NAMALWA (cell line): ENCODE results near the gene TXLNG.
"Not testable (repeated sequence)": the region's sequence is repeated elsewhere in the genome, so short reads cannot be mapped to it uniquely, and the experiment has no call there.

Experiments used
- DNase-seq: peaks from one replicate; pipeline ENCODE4 v3.0.0-alpha.2; 2015; ENCODE audit warnings: low spot score

TXLNG gene

DNA sequence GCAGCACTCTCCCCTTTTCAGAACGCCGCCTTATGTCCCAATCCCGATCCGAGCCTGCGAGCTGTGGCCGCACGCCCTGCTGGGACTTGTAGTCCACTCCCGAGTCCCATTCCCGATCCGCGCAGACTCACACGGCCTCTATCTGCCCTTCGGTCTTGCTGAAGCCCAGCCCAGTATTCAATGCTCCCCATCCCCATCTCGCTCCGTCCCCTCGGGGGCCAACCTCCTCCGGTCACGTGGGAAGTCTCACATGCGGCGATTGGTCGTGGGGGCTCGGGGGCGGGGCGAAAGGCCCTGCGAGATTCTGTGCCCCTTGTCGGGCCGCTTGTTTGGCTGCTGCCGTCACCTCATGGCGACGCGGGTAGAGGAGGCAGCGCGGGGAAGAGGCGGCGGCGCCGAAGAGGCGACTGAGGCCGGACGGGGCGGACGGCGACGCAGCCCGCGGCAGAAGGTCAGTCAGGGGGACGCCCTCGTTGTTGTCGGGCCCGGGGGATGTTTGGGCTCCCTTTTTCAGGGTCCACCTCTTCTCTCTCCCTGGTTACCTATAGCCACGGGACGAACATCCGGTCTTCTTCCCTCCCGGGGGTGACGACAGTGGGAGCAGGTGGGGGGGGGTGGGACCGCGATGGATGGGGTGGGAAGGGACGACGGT lies at the start of gene TXLNG:
TSS of gene TXLNG (plus strand) at position 328 of the 652 bp plus-strand sequence. CDS start at position 350, 22 bp downstream.
- peak; percentile 97 for DNase-seq

GRCh38 chrX:16737024-16737423 lies 49.2 kb upstream of the TXLNG start:
- DNase-seq, result no peak

DNA sequence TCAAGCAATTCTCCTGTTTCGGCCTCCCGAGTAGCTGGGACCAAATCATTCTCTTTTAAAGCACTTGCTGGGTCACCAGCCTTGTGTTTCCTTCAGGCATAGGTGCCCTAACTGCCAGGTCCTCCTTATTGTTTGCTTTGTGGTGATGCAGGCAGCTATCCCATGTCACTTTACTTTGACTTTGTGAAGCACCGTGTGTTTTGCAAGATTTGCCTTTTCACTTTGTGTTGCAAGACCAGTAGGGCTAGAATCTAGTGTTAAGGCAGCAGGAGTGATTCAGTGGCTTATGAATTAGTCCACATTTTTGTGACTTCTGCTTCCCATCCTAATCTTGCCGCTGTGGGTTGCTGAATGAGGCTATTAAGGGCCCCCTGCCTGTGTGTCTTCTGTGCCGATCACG lies 46.7 kb upstream of the TXLNG start:
- DNase-seq, result no peak

GRCh38 chrX:16743604-16744325 lies 42.5 kb upstream of the TXLNG start:
- no peak for DNase-seq

- DNase-seq, result no peak
Measured at GRCh38 chrX:16745102-16745501, 41.2 kb upstream of the TXLNG start.

- DNase-seq, result no peak
Measured at GRCh38 chrX:16745659-16746058, 40.6 kb upstream of the TXLNG start.

DNA sequence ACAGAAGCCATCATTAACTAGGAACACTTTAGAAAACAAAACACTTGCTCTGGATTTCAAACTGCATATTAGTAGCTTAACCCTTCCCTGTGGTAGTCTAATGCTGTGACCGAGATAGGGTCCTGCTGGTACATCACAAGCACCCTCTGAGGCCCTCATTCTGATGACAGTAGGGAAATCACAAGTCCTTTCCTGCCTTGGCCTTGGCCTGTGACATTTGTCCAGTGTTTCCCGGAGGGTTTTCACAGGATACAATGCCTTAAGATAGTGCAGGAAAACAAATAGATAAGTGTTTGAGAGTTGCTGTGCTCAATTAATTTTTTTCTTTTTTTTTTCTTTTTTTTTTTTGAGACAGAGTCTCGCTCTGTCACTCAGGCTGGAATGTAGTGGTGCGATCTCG lies 37.8 kb upstream of the TXLNG start:
- DNase-seq, result no peak

DNA sequence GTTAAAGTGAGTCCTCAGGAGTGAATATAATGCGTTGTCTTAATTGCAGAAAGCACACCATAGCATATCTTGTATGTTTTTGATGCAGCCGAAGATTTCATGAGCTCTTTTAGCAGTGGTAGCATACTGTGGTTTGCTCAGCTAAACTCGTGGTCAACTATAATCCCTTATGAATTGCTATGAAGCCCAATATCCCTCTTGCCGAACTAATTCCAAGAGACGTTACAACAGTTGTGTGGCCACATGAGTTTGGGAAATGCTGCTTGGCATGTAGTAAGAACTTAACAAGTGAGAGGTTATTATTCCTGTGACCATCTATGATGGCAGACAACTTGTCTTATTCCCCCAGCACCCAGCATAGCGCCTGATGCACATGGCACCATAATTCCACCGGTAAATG lies 36.1 kb upstream of the TXLNG start:
- DNase-seq, result no peak

- DNase-seq, result no peak
Measured at GRCh38 chrX:16754019-16754418, 32.2 kb upstream of the TXLNG start.

DNA sequence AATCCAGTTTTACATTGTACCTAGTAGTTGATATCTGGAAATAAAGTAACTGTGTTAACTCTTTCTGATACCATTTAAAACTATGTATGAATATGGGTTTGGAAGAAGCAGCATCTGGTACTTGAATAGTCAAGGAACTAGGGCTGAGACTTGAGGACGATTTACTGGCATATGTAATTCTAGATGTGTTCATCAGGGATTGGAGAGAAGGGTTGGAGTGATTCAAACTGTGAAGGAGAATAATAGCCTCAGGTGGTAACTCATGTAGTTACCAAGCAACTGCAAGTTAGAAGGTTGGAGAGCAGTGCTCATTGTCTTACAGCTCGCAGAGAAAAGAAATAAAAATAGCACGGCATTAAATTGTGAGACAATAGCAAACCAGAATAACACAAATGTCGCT lies 29.5 kb upstream of the TXLNG start:
- no peak for DNase-seq

DNA sequence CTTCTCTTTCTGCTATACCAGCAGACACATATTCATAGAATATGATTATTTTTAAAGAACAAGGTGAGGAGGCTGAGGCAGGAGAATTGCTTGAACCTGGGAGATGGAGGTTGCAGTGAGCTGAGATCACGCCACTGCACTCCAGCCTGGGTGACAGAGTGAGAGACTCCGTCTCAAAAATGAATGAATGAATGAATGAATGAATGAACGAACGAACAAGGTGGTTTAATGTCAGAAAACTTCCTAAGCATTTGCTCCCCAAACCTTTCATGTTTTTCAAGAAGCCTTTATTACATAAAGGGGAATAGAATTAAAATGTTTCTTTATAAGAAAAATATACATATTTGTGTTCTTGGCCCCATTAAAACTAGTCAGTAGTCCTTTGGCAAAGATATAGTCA lies 24.8 kb upstream of the TXLNG start:
- not testable (repeated sequence) for DNase-seq

- DNase-seq, result no peak
Measured at GRCh38 chrX:16762579-16762978, 23.7 kb upstream of the TXLNG start.

DNA sequence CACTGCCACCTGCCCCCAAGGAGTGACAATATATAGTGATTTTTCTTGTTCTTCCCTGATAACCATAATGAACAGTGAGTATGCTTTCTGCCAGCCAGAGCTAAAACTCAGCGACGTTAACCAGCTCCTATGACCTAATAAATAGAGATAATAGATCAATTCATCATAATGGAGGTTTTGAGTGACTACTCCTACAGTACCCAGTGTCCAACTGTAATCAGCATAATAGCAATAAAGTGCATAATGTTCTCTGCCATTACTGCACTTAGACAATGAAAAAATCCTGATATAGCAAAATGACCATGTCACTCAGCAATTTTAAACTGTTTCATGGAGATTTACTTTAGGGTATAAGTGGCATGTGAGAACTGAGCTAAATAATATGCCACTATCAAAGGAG lies 20.7 kb upstream of the TXLNG start:
- DNase-seq, result no peak

DNA sequence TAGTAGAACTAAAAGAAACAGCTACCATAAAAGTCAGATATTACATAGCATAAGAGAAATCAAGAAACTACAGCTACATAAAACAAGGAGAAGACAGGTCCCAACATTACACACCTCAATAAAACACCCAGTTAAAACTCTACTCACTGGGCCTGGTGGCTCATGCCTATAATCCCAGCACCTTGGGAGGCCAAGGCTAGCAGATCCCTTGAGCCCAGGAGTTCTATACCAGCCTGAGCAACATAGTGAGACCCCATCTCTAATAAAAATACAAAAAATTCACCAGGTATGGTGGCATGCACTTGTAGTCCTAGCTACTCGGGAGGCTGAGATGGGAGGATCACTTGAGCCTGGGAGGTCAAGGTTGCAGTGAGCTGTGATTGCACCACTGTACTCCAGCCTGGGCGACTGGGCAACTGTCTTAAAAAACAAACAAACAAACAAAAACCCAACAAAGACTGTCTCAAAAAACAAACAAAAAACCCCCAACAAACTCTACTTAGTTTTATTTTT lies 15.2 kb upstream of the TXLNG start:
- DNase-seq, result no peak

- DNase-seq, result peak; percentile 58
Measured at GRCh38 chrX:16771483-16772398, 14.5 kb upstream of the TXLNG start.

GRCh38 chrX:16772460-16772859 lies 13.8 kb upstream of the TXLNG start:
- DNase-seq, result no peak

GRCh38 chrX:16774746-16775145 lies 11.5 kb upstream of the TXLNG start:
- DNase-seq, result no peak

DNA sequence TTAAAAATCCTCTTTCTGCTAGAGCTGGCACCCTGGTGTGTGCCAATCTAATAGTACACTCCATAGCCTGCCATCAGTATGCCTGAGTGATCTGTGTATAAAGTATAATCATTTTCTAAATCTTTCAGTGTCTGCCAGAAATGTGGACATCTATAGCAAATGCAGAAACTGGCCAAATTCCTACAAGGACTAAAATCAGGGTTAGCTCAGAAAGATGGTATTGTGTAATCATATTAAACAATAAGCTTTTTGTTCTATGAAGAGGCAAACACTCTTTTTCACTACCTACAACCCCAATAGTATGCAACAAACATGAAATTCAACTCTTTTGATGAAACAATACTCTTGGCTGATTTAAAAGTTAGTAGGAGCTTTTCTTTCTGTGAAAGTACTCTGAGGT lies 7.7 kb upstream of the TXLNG start:
- DNase-seq, result no peak

- DNase-seq, result no peak
Measured at GRCh38 chrX:16778993-16779392, 7.3 kb upstream of the TXLNG start.

DNA sequence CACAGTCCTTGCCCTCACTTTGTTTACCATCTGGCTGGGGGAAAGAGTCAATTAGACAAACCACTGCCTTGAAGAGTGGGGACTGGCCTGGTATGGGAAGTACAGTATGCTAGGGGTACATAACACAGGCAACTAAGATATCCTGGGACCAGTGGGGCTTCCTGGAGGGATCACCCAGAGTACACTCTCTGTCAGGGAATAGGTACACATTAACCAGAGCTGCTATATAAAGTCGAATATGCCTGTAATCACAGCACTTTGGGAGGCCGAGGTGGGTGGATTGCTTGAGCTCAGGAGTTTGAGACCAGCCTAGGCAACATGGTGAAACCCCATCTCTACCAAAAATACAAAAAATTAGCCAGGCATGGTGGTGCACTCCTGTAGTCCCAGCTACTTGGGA lies 6.5 kb upstream of the TXLNG start:
- not testable (repeated sequence) for DNase-seq

DNA sequence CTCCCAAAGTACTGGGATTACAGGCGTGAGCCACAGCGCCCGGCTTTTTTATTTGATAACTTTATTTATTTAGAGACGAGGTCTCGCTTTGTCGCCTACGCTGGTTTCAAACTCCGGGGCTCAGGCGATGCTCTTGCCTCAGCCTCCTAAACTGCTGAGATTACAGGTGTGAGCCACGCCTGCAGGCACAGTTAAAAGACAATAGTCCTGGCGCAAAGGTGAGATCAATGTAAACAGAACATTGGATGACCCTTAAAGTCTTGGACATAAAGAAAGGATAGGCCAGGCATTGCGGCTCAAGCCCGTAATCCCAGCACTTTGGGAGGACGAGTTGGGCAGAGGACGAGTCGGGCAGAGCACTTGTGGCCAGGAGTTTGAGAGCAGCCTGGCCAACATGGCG lies 2.8 kb upstream of the TXLNG start:
- DNase-seq, result no peak

- not testable (repeated sequence) for DNase-seq
Measured at GRCh38 chrX:16784440-16784839, 1.8 kb upstream of the TXLNG start.
